Peyer's patch (tissue), 4 donors: ENCODE results near the gene SLC44A3. TPM values are rescaled to one million over a fixed set of nuclear protein-coding genes. Genes with fewer than 3 reads are reported as not detected.

ENCODE experiments used
- DNase-seq, 3 donors: peaks; one replicate each; pipeline ENCODE4 v3.0.0-alpha.2; 2017 to 2019
- H3K27ac ChIP-seq, 4 donors: fragments of 200-600 bp; sonication (generic); one replicate each; pipeline ENCODE4 v1.5.1; 2016 to 2019
- H3K27me3 ChIP-seq, 2 donors: fragments of 200-600 bp; sonication (generic); one replicate each; pipeline ENCODE4 v1.5.1; 2019
- H3K36me3 ChIP-seq, 3 donors: fragments of 200-600 bp; sonication (generic); one replicate each; pipeline ENCODE4 v1.5.1; 2016 to 2019
- H3K4me1 ChIP-seq, 4 donors: fragments of 200-600 bp; sonication (generic); one replicate each; pipeline ENCODE4 v1.5.1; 2016 to 2019
- H3K4me3 ChIP-seq, 4 donors: fragments of 200-600 bp; sonication (generic); 1 replicate in 3 of 4; 2 replicates in 1 of 4; pipeline ENCODE4 v1.5.1; 2016 to 2019; ENCODE audit warnings: mild to moderate bottlenecking in 1 of 4
- H3K9me3 ChIP-seq, 4 donors: fragments of 200-600 bp; sonication (generic); one replicate each; pipeline ENCODE4 v1.5.1; 2016 to 2019; ENCODE audit warnings: mild to moderate bottlenecking in 1 of 4
- POLR2A ChIP-seq, 2 donors: fragments of 450-650 bp; IDR thresholded peaks; one replicate each; pipeline ENCODE4 v1.5.1; 2017; ENCODE audit warnings: antibody characterized with exemption in 2 of 2, mild to moderate bottlenecking in 2 of 2, moderate library complexity in 2 of 2
- total RNA-seq, 4 donors: library from RNA; depleted of rRNA; stranded (reverse); fragments of >200 nt; gene quantifications; one replicate each; pipeline ENCODE4 v1.1.0, GENCODE V29; 2016
- TF ChIP-seq, protein P1 (sequence below), 6 experiments: fragments of 450-650 bp in 4 of 6; fragments of 200-600 bp in 2 of 6; sonication (generic) in 1 of 6; IDR thresholded peaks; one replicate each; pipeline ENCODE4 v1.5.1; 2017 to 2019; ENCODE audit warnings: antibody characterized with exemption in 6 of 6, mild to moderate bottlenecking in 3 of 6, moderate library complexity in 1 of 6

The SLC44A3 gene
- total RNA-seq, 4 donors from 2014 or later = 26.4 to 49.0 (median 40.0) TPM

DNA sequence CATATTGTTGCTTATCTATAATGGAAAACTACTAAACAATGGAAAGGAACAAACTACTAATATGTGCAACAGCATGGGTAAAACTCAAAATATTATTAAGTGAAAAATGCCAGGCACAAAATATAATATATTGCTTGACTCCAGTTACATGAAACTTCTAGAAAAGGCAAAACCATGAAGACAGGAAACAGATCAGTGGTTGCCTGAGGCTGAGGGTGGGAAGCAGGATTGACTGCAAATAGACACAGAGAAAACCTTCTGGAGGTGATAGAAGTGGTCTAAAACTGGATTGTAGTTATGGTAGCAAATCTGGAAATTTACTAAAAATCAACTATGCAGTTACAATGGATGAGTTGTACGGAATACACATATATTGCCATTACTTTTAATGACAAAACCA is 29.5 kb upstream of the SLC44A3 start:
- DNase-seq = no peak
- TF ChIP-seq POLR2A (IDR thresholded peaks at IDR 0.05) = no peak
- TF ChIP-seq, protein P1, sequence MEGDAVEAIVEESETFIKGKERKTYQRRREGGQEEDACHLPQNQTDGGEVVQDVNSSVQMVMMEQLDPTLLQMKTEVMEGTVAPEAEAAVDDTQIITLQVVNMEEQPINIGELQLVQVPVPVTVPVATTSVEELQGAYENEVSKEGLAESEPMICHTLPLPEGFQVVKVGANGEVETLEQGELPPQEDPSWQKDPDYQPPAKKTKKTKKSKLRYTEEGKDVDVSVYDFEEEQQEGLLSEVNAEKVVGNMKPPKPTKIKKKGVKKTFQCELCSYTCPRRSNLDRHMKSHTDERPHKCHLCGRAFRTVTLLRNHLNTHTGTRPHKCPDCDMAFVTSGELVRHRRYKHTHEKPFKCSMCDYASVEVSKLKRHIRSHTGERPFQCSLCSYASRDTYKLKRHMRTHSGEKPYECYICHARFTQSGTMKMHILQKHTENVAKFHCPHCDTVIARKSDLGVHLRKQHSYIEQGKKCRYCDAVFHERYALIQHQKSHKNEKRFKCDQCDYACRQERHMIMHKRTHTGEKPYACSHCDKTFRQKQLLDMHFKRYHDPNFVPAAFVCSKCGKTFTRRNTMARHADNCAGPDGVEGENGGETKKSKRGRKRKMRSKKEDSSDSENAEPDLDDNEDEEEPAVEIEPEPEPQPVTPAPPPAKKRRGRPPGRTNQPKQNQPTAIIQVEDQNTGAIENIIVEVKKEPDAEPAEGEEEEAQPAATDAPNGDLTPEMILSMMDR (IDR thresholded peaks at IDR 0.05) = no peak
- H3K27ac ChIP-seq = no peak overlapping the region
- H3K4me3 ChIP-seq = no peak overlapping the region
- H3K36me3 ChIP-seq = no peaks in the 10 kb centered on the region
- peaks cover 0 to 11% (median 2%) of the 10 kb centered on the region in 4 donors for H3K4me1 ChIP-seq
- H3K9me3 ChIP-seq = no peaks in the 10 kb centered on the region
- H3K27me3 ChIP-seq = no peaks in the 10 kb centered on the region

DNA sequence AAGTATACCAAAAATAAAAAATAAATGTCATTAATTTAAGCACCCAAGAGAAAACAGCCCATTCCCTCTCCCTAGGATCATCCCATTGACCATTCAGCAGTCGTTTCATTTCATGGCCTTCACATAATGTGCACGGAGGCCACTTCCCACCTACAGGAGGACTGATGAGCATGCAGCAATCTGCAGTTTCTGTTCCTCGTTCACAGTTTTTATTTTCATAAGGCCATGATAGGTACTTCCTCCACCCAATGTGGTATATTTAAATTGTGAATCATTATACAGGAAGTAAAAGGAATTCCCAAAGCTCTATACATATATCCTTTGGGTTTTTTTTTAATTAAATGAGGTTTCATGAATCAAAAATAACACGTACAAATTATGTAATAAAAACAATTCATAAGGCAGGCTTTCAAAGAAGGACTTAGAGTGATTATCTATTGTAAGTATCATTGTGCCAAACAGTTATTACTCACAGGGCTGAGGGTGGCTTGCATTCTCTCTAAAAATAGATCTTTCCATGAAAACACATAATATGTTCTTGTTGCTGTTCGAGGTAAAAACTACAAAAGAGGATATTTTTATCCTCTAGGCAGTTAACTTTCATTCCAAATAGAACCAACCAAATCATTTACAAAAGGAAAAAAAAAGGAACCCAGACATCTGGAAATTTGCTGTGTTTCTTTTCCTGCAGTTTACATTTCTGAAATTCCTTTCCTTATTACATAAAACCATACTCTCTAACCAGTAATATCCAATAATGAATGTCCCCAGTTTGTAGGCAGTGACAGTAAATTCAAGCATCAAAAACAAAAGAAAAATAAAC is 27.5 kb upstream of the SLC44A3 start:
- H3K27me3 ChIP-seq = no peaks in the 10 kb centered on the region
- H3K36me3 ChIP-seq = no peaks in the 10 kb centered on the region
- peaks cover 0 to 11% (median 2%) of the 10 kb centered on the region in 4 donors for H3K4me1 ChIP-seq
- DNase-seq = peak in 1 of 3 donors; percentile 32
- no peaks in the 10 kb centered on the region for H3K9me3 ChIP-seq
- H3K27ac ChIP-seq = peak overlapping the region; percentile 3 to 63 (median 31)
- TF ChIP-seq, protein P1 (IDR thresholded peaks at IDR 0.05) = peak in 5 of 6 experiments; percentile 9 to 48 (median 38)
- TF ChIP-seq POLR2A (IDR thresholded peaks at IDR 0.05) = no peak
- no peak overlapping the region for H3K4me3 ChIP-seq

DNA sequence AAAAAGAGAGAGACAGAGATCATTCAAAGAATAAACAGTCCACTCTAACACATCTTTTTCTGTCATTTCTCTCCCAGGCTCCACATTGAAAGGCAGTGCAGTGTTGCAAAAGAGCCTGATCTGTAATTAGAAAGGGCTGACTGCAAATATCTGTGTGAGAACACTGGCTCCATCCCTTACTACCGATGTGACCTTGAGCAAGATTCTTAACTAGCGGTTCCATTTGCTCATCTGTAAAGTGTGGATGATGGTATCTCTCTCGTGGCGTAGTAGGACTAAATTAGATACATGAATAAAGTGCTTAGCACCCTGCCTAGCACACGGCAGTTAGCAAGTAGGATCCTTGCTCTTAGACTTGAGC is 26.9 kb upstream of the SLC44A3 start:
- Histone ChIP-seq H3K36me3 (no peaks in the 10 kb centered on the region), H3K9me3 (no peaks in the 10 kb centered on the region), H3K4me1 (peaks cover 0 to 11% (median 2%) of the 10 kb centered on the region in 4 donors), H3K27me3 (no peaks in the 10 kb centered on the region), H3K27ac (peak overlapping the region; percentile 24 to 63 (median 58)), H3K4me3 (no peak overlapping the region)
- no peak for DNase-seq
- TF ChIP-seq, protein P1 (IDR thresholded peaks at IDR 0.05) = no peak
- TF ChIP-seq POLR2A (IDR thresholded peaks at IDR 0.05) = no peak

DNA sequence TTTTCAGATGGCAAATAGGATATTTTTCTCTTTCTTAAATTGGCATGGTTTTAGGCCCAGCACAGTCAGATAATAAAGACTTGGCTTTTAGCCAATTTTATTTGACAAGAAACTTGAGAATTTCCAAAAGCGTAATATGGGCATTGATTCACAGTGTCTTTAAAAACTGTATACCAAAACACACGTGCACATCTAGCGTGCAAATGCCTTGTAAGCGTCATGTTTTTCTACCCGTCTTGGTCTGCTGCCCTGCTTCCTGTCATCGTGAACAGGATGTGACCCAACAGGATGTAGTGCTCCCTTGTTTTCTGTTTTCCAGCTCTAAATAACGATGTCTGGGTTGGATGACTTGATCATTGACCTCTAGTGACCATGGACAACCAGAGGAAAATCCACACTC is 24.7 kb upstream of the SLC44A3 start:
- TF ChIP-seq, protein P1 (IDR thresholded peaks at IDR 0.05) = no peak
- no peak for TF ChIP-seq POLR2A (IDR thresholded peaks at IDR 0.05)
- Histone ChIP-seq H3K27me3 (no peaks in the 10 kb centered on the region), H3K27ac (no peak overlapping the region), H3K4me1 (peaks cover 0 to 11% (median 2%) of the 10 kb centered on the region in 4 donors), H3K9me3 (no peaks in the 10 kb centered on the region), H3K4me3 (no peak overlapping the region), H3K36me3 (no peaks in the 10 kb centered on the region)
- DNase-seq = peak in 1 of 3 donors; percentile 24

DNA sequence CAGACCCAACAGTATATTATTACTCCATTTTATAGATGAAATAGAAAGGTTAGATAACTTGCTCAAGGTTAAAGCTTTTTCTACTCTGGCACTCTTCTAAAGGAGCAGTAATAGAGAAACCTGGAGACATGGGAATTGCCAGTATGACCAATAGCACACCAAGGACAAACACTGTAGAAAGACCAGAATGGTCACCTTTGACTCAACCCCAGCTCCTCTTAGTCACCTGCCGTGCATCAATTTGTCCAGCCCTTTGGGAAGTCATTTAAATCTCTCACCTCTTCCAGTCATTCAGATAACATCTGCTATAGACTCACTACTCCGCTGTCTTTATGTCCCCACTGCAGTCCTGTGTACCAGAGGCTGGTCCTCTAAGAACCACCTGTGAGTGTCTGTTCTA is 23.9 kb upstream of the SLC44A3 start:
- no peaks in the 10 kb centered on the region for H3K27me3 ChIP-seq
- peaks cover 0 to 14% (median 2%) of the 10 kb centered on the region in 4 donors for H3K4me1 ChIP-seq
- no peak for DNase-seq
- no peak overlapping the region for H3K4me3 ChIP-seq
- TF ChIP-seq, protein P1 (IDR thresholded peaks at IDR 0.05) = no peak
- TF ChIP-seq POLR2A (IDR thresholded peaks at IDR 0.05) = no peak
- H3K9me3 ChIP-seq = no peaks in the 10 kb centered on the region
- H3K36me3 ChIP-seq = no peaks in the 10 kb centered on the region
- no peak overlapping the region for H3K27ac ChIP-seq
